WTC11 (cell line): ENCODE results near the gene NLE1.

Experiments used
- AFF4 ChIP-seq: sonication (generic); formaldehyde crosslinking; IDR thresholded peaks from 2 replicates; pipeline ENCODE4 v1.8.1; 2023; ENCODE audit warnings: mild to moderate bottlenecking, missing genetic modification reagents, borderline replicate concordance
- CTCF ChIP-seq: fragments of 200-600 bp; IDR thresholded peaks from 2 replicates; pipeline ENCODE4 v1.8.0; 2022; ENCODE audit warnings: antibody characterized with exemption
- FOXP4 ChIP-seq: sonication (generic); formaldehyde crosslinking; IDR thresholded peaks from 2 replicates; pipeline ENCODE4 v1.8.0; 2022; ENCODE audit warnings: mild to moderate bottlenecking, missing genetic modification reagents
- JUN ChIP-seq: sonication (generic); formaldehyde crosslinking; IDR thresholded peaks from 2 replicates; pipeline ENCODE4 v1.8.0; 2023; ENCODE audit warnings: mild to moderate bottlenecking, missing genetic modification reagents
- NFE2L1 ChIP-seq: sonication (generic); formaldehyde crosslinking; IDR thresholded peaks from 2 replicates; pipeline ENCODE4 v1.8.1; 2023; ENCODE audit warnings: missing genetic modification reagents
- PREB ChIP-seq: sonication (generic); formaldehyde crosslinking; IDR thresholded peaks from 2 replicates; pipeline ENCODE4 v1.8.1; 2022; ENCODE audit warnings: mild to moderate bottlenecking, missing genetic modification reagents, moderate library complexity, borderline replicate concordance
- ZBTB21 ChIP-seq: sonication (generic); formaldehyde crosslinking; IDR thresholded peaks from 2 replicates; pipeline ENCODE4 v1.8.1; 2023; ENCODE audit warnings: mild to moderate bottlenecking, missing genetic modification reagents, borderline replicate concordance

- no peak for TF ChIP-seq PREB (CRISPR knock-in tag)
- no peak for TF ChIP-seq AFF4 (CRISPR knock-in tag)
- no peak for TF ChIP-seq CTCF
- no peak for TF ChIP-seq NFE2L1 (CRISPR knock-in tag)
- TF ChIP-seq ZBTB21 = no peak
- no peak for TF ChIP-seq JUN (CRISPR knock-in tag)
- TF ChIP-seq FOXP4 (CRISPR knock-in tag) = no peak
Measured at GRCh38 chr17:35094902-35095301, 47.2 kb downstream of the NLE1 start.
